ENCODE results near the gene GLCE.
"Not testable (repeated sequence)": the region's sequence is repeated elsewhere in the genome, so short reads cannot be mapped to it uniquely, and the experiment has no call there.

GLCE gene

GRCh38 chr15:69277316-69277715 is 116.9 kb downstream of the GLCE start:
- no peak for DNase-seq

GRCh38 chr15:69279636-69280035 is 119.2 kb downstream of the GLCE start:
- no peak for DNase-seq

- no peak for DNase-seq
Observed at GRCh38 chr15:69280783-69281182, 120.3 kb downstream of the GLCE start.

- DNase-seq: no peak
Observed at GRCh38 chr15:69282104-69282743, 121.8 kb downstream of the GLCE start.

GRCh38 chr15:69285834-69286233 is 125.4 kb downstream of the GLCE start:
- no peak for DNase-seq

- no peak for DNase-seq
Observed at GRCh38 chr15:69288011-69288410, 127.6 kb downstream of the GLCE start.

- DNase-seq: no peak
Observed at GRCh38 chr15:69288531-69289341, 128.3 kb downstream of the GLCE start.

GRCh38 chr15:69289342-69290146 is 129.1 kb downstream of the GLCE start:
- DNase-seq: no peak

GRCh38 chr15:69290346-69291164 is 130.1 kb downstream of the GLCE start:
- DNase-seq: no peak

GRCh38 chr15:69291651-69292050 is 131.2 kb downstream of the GLCE start:
- DNase-seq: not testable (repeated sequence)

GRCh38 chr15:69292826-69293420 is 132.5 kb downstream of the GLCE start:
- no peak for DNase-seq

GRCh38 chr15:69293741-69294615 is 133.5 kb downstream of the GLCE start:
- DNase-seq: no peak

GRCh38 chr15:69296606-69297005 is 136.2 kb downstream of the GLCE start:
- no peak for DNase-seq

- DNase-seq: no peak
Observed at GRCh38 chr15:69297642-69298353, 137.4 kb downstream of the GLCE start.

GRCh38 chr15:69298354-69298696 is 137.9 kb downstream of the GLCE start:
- DNase-seq: no peak

- DNase-seq: no peak
Observed at GRCh38 chr15:69298697-69299441, 138.4 kb downstream of the GLCE start, which contains the start of gene PAQR5. Gene PAQR5, plus strand, starts transcription at chr15:69298912. Its CDS starts 61,169 bp downstream, at chr15:69360081.

- DNase-seq: no peak
Observed at GRCh38 chr15:69299451-69299886, 139.0 kb downstream of the GLCE start.

GRCh38 chr15:69299943-69300588 is 139.6 kb downstream of the GLCE start:
- no peak for DNase-seq

GRCh38 chr15:69301101-69301500 is 140.7 kb downstream of the GLCE start:
- DNase-seq: not testable (repeated sequence)

Measured in activated CD4-positive, alpha-beta T cell treated with anti-CD3 and anti-CD28 coated beads for 1 hour (primary cell).